HFFc6 (cell line): ENCODE results near the gene CBFA2T2. TPM values are rescaled to one million over a fixed set of nuclear protein-coding genes. Genes with fewer than 3 reads are reported as not detected.

Experiments used
- DNase-seq: peaks from one replicate; pipeline ENCODE4 v3.0.0-alpha.2; 2018
- H3K27ac Mint-ChIP-seq: 2 replicates; pipeline ENCODE4 v1.8.0; 2020; ENCODE audit warnings: mild to moderate bottlenecking, mixed read lengths
- H3K27me3 Mint-ChIP-seq: 2 replicates; pipeline ENCODE4 v1.8.0; 2021; ENCODE audit warnings: mild to moderate bottlenecking, moderate library complexity, mixed read lengths; ENCODE audit not compliant: insufficient read depth
- H3K36me3 Mint-ChIP-seq: 2 replicates; pipeline ENCODE4 v1.8.0; 2021; ENCODE audit warnings: low read depth, mixed read lengths
- H3K4me1 Mint-ChIP-seq: 2 replicates; pipeline ENCODE4 v1.8.0; 2020; ENCODE audit warnings: low read depth, mixed read lengths
- H3K4me3 Mint-ChIP-seq: 2 replicates; pipeline ENCODE4 v1.8.0; 2020; ENCODE audit warnings: mild to moderate bottlenecking, moderate library complexity, mixed read lengths
- H3K9me3 Mint-ChIP-seq: 2 replicates; pipeline ENCODE4 v1.8.0; 2020; ENCODE audit warnings: mild to moderate bottlenecking, mixed read lengths
- CTCF ChIP-seq: fragments of 200-600 bp; sonication (generic); IDR thresholded peaks from 2 replicates; pipeline ENCODE4 v1.5.0; 2021; ENCODE audit warnings: antibody characterized with exemption, mild to moderate bottlenecking
- total RNA-seq, 6 experiments: library from RNA; stranded (reverse); fragmentation: NEBNext Ultra II Directional; extraction: Animal tissue kit (Norgen Biotek cat#: 25700); gene quantifications; 2 replicates in 1 of 6; 3 replicates in 5 of 6; pipeline ENCODE4 v1.2.3, GENCODE V29; 2021

The CBFA2T2 gene
- total RNA-seq, 6 experiments from 2014 or later: 7.0 to 9.1 (median 8.0) TPM

DNA sequence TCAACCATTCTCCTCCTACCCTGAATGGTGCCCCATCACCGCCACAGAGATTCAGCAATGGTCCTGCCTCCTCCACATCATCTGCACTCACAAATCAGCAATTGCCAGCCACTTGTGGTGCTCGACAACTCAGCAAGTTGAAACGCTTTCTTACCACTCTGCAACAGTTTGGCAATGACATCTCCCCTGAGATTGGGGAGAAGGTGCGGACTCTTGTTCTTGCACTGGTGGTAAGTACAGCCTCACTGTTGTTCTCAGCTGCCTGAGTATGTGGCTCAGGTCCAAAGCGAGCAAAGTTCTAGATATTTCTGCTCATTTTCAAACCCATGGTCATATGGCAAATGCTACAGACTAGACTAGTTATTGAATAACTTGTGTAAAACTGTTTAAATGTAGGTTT, 121.2 kb downstream of the CBFA2T2 start:
- Mint-ChIP-seq H3K27ac (no peak overlapping the region), H3K27me3 (no peaks in the 10 kb centered on the region; the same call in 1 of the 2 replicates), H3K36me3 (0 out of 2 replicates have a peak, but pooled peaks cover 5% of the 10 kb centered on the region), H3K4me1 (no peaks in the 10 kb centered on the region), H3K9me3 (no peaks in the 10 kb centered on the region), H3K4me3 (no peak overlapping the region)
- TF ChIP-seq CTCF: no peak
- no peak for DNase-seq

- no peak for DNase-seq
- Mint-ChIP-seq H3K4me3 (no peak overlapping the region), H3K4me1 (no peaks in the 10 kb centered on the region), H3K27me3 (no peaks in the 10 kb centered on the region; the same call in 1 of the 2 replicates), H3K36me3 (0 out of 2 replicates have a peak, but pooled peaks cover 5% of the 10 kb centered on the region), H3K9me3 (no peaks in the 10 kb centered on the region), H3K27ac (no peak overlapping the region)
- no peak for TF ChIP-seq CTCF
Observed at GRCh38 chr20:33612001-33612400, 122.1 kb downstream of the CBFA2T2 start.

DNA sequence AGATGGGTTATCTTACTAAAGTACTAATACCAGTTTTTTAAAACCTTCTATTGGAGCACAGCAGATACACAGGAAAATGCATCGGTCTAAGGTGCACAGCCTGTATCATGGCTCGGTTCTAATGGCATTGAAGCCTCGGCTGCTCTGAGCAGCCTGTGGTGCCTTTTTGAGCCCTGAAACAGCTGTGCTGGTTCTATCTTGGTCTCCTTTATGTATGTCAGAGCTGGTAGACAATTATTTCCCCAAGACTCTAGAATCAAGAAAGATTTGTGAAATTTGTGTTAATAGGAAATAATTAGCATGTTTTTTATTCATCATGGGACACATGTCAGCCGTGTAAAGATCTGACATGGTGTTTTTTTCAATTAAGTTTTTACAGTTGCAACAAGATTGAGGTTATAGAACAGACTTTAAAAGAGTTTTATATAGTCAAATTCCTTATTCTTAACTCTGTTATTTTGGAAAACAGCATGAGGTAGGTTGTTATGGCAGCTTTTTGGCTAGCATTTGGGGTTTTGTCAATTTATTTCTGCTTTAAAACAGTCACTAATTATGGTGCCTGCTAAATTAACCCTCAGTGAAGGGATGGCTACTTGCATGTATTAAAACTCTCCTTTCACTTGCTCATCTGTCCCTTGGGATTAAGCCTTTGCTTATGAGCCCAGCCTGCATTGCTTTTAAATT, 132.0 kb downstream of the CBFA2T2 start:
- Mint-ChIP-seq H3K4me3 (no peak overlapping the region), H3K4me1 (no peaks in the 10 kb centered on the region), H3K27me3 (no peaks in the 10 kb centered on the region), H3K36me3 (0 out of 2 replicates have a peak, but pooled peaks cover 12% of the 10 kb centered on the region), H3K9me3 (no peaks in the 10 kb centered on the region), H3K27ac (no peak overlapping the region)
- no peak for TF ChIP-seq CTCF
- DNase-seq: no peak

DNA sequence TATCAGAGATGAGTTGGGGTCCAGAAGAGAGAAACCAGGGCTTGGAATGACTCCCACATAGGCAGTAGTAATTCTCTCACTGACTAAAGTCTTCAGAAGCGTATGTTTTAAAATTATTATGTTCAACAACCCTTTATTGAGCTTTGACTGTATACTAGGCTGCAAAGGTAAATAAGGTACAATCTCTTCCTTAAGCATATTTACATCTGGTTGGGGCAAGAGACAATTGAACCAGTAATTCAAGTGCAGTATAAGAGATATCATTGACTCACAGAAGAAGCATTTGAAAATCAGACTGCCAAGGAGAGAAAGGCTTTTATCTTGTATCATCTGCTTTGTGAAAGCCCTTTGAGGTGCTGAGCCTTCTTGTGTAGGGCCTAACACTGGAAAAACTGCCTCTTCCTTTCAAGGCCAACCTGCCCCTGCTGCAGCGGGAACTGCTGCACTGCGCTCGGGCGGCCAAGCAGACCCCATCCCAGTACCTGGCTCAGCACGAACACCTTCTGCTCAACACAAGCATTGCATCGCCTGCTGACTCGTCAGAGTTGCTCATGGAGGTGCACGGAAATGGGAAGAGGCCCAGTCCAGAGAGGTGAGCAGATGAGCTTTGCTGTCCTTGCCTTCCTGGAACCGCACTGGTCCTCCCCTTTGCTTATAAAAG, 132.9 kb downstream of the CBFA2T2 start:
- TF ChIP-seq CTCF: no peak
- H3K4me3 Mint-ChIP-seq: no peak overlapping the region
- no peak overlapping the region for H3K27ac Mint-ChIP-seq
- no peaks in the 10 kb centered on the region for H3K27me3 Mint-ChIP-seq
- H3K4me1 Mint-ChIP-seq: no peaks in the 10 kb centered on the region
- DNase-seq: no peak
- H3K36me3 Mint-ChIP-seq: 0 out of 2 replicates have a peak, but pooled peaks cover 12% of the 10 kb centered on the region
- no peaks in the 10 kb centered on the region for H3K9me3 Mint-ChIP-seq

DNA sequence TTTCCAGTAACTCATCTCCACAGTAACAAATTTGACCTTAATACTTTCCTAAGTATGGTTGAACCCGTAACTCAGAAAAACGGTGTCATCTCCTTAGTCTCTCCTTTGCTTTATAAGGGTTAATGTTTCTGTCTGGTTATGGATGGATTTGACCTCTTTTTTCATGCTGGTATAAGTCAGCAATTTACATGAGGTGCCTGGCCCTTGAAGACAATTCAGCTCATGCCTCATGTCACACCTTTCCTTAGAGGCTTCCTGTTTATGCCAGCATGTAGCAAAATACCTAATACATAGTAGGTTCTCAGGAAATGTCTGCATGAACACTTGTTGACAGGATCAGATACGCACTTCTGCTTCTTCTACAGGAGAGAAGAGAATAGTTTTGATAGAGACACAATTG, 134.5 kb downstream of the CBFA2T2 start:
- no peak for TF ChIP-seq CTCF
- Mint-ChIP-seq H3K27me3 (no peaks in the 10 kb centered on the region), H3K4me3 (no peak overlapping the region), H3K9me3 (no peaks in the 10 kb centered on the region), H3K4me1 (no peaks in the 10 kb centered on the region), H3K36me3 (0 out of 2 replicates have a peak, but pooled peaks cover 12% of the 10 kb centered on the region), H3K27ac (no peak overlapping the region)
- DNase-seq: no peak
